ENCODE results near the gene ERCC2.
"Not testable (repeated sequence)": the region's sequence is repeated elsewhere in the genome, so short reads cannot be mapped to it uniquely, and the experiment has no call there.

DNA sequence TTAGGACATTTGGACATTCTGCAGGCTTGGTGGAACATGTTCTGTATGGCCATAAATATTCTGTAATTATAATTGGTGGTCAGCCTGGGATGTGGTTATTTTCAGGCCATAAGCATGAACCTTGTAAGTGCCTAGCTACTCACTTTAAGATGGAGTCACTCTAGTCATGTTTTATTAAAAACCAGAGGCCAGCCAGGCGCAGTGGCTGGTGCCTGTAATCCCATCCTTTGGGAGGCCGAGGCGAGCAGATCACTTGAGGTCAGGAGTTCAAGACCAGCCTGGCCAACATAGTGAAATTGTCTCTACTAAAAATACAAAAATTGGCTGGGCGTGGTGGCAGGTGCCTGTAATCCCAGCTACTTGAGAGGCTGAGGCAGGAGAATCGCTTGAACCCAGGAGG, 37.2 kb upstream of the ERCC2 start:
- TF ChIP-seq, protein P1, sequence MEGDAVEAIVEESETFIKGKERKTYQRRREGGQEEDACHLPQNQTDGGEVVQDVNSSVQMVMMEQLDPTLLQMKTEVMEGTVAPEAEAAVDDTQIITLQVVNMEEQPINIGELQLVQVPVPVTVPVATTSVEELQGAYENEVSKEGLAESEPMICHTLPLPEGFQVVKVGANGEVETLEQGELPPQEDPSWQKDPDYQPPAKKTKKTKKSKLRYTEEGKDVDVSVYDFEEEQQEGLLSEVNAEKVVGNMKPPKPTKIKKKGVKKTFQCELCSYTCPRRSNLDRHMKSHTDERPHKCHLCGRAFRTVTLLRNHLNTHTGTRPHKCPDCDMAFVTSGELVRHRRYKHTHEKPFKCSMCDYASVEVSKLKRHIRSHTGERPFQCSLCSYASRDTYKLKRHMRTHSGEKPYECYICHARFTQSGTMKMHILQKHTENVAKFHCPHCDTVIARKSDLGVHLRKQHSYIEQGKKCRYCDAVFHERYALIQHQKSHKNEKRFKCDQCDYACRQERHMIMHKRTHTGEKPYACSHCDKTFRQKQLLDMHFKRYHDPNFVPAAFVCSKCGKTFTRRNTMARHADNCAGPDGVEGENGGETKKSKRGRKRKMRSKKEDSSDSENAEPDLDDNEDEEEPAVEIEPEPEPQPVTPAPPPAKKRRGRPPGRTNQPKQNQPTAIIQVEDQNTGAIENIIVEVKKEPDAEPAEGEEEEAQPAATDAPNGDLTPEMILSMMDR (IDR thresholded peaks at IDR 0.05; ENCODE audit: control extremely low read depth in 1 of 3, insufficient read depth in 1 of 3, low read depth in 1 of 3, low read length in 3 of 3) = not testable (repeated sequence)
- TF ChIP-seq, protein P2, sequence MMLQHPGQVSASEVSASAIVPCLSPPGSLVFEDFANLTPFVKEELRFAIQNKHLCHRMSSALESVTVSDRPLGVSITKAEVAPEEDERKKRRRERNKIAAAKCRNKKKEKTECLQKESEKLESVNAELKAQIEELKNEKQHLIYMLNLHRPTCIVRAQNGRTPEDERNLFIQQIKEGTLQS (IDR thresholded peaks at IDR 0.05; ENCODE audit: insufficient read depth, low read depth, low read length) = not testable (repeated sequence)
